ENCODE measurements around the gene TRAF3IP1.

TRAF3IP1 gene

DNA sequence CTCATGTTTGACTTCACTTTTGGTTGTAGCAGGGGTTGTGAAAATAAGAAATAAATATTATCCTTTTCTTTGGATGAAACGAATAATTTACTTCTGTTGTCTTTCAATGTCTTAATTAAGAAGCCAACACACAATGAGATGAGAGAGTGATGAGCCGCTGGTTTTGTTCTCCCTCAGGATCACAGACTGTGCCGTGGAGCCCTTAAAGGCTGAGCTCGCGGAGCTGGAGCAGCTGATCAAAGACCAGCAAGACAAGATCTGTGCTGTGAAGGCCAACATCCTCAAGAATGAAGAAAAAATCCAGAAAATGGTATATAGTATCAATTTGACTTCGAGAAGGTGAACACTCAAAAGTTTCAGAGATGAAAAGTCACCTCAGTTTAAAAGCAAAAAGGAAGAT is 78.3 kb downstream of the TRAF3IP1 start:
- TF ChIP-seq TAF1 (IDR thresholded peaks at IDR 0.05; ENCODE audit: borderline replicate concordance, insufficient read depth, low read length) (no peak), FOXP2 (optimal IDR thresholded peaks at IDR 0.05; ENCODE audit: borderline replicate concordance, extremely low read depth, extremely low read length, insufficient read depth) (no peak), POLR2AphosphoS5 (IDR thresholded peaks at IDR 0.05; ENCODE audit: low read depth, low read length) (no peak), SIN3A (IDR thresholded peaks at IDR 0.05; ENCODE audit: borderline replicate concordance, insufficient read depth, low read length) (no peak)
- TF ChIP-seq, protein P1, sequence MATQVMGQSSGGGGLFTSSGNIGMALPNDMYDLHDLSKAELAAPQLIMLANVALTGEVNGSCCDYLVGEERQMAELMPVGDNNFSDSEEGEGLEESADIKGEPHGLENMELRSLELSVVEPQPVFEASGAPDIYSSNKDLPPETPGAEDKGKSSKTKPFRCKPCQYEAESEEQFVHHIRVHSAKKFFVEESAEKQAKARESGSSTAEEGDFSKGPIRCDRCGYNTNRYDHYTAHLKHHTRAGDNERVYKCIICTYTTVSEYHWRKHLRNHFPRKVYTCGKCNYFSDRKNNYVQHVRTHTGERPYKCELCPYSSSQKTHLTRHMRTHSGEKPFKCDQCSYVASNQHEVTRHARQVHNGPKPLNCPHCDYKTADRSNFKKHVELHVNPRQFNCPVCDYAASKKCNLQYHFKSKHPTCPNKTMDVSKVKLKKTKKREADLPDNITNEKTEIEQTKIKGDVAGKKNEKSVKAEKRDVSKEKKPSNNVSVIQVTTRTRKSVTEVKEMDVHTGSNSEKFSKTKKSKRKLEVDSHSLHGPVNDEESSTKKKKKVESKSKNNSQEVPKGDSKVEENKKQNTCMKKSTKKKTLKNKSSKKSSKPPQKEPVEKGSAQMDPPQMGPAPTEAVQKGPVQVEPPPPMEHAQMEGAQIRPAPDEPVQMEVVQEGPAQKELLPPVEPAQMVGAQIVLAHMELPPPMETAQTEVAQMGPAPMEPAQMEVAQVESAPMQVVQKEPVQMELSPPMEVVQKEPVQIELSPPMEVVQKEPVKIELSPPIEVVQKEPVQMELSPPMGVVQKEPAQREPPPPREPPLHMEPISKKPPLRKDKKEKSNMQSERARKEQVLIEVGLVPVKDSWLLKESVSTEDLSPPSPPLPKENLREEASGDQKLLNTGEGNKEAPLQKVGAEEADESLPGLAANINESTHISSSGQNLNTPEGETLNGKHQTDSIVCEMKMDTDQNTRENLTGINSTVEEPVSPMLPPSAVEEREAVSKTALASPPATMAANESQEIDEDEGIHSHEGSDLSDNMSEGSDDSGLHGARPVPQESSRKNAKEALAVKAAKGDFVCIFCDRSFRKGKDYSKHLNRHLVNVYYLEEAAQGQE (IDR thresholded peaks at IDR 0.05; ENCODE audit: insufficient read depth in 1 of 2, low read depth in 2 of 2, low read length in 2 of 2) = no peak

DNA sequence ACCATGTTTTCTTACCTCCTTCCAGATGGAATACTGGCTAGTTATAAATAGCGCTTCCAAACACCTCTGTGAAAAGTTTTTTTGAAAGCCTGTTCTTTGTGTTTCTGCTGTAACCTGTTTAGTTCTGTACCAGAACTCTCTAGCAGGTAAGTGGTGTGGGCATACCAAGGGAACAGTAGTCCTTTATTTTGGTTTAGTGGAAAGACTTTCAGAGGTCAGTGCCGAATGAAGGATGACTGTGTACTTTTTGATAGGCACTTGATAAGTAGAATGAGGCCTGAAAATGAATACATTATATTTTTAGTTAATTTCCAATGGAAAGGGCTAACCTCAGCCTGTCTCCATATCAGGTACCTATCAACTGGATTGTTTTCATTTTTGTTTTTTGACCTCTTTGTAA is 78.8 kb downstream of the TRAF3IP1 start:
- TF ChIP-seq FOXP2 (optimal IDR thresholded peaks at IDR 0.05; ENCODE audit: borderline replicate concordance, extremely low read depth, extremely low read length, insufficient read depth) (no peak), TAF1 (IDR thresholded peaks at IDR 0.05; ENCODE audit: borderline replicate concordance, insufficient read depth, low read length) (no peak), POLR2AphosphoS5 (IDR thresholded peaks at IDR 0.05; ENCODE audit: low read depth, low read length) (no peak), SIN3A (IDR thresholded peaks at IDR 0.05; ENCODE audit: borderline replicate concordance, insufficient read depth, low read length) (no peak)
- TF ChIP-seq, protein P1 (IDR thresholded peaks at IDR 0.05; ENCODE audit: insufficient read depth in 1 of 2, low read depth in 2 of 2, low read length in 2 of 2) = no peak

DNA sequence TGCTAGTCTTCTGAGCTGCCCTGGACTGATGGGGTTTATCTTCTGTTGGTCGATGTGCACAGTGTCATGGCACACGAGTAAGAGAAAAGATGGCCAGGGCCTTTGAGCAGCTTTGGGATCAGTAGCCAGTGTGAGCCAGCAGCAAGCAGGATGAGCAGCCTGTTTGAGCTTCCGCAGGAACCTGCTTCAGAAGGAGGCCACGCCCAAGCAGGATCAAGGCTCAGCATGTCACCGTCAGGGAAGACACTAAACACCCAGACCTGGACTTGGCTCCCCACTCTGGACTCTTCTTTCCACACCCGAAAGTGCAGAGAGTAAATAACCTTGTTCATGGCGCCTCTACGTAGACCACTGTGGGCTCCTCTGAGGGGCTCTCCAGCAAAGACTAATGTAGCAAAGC is 81.2 kb downstream of the TRAF3IP1 start:
- TF ChIP-seq SIN3A (IDR thresholded peaks at IDR 0.05; ENCODE audit: borderline replicate concordance, insufficient read depth, low read length) (no peak), TAF1 (IDR thresholded peaks at IDR 0.05; ENCODE audit: borderline replicate concordance, insufficient read depth, low read length) (no peak), FOXP2 (optimal IDR thresholded peaks at IDR 0.05; ENCODE audit: borderline replicate concordance, extremely low read depth, extremely low read length, insufficient read depth) (no peak), POLR2AphosphoS5 (IDR thresholded peaks at IDR 0.05; ENCODE audit: low read depth, low read length) (no peak)
- TF ChIP-seq, protein P1 (IDR thresholded peaks at IDR 0.05; ENCODE audit: insufficient read depth in 1 of 2, low read depth in 2 of 2, low read length in 2 of 2) = no peak

DNA sequence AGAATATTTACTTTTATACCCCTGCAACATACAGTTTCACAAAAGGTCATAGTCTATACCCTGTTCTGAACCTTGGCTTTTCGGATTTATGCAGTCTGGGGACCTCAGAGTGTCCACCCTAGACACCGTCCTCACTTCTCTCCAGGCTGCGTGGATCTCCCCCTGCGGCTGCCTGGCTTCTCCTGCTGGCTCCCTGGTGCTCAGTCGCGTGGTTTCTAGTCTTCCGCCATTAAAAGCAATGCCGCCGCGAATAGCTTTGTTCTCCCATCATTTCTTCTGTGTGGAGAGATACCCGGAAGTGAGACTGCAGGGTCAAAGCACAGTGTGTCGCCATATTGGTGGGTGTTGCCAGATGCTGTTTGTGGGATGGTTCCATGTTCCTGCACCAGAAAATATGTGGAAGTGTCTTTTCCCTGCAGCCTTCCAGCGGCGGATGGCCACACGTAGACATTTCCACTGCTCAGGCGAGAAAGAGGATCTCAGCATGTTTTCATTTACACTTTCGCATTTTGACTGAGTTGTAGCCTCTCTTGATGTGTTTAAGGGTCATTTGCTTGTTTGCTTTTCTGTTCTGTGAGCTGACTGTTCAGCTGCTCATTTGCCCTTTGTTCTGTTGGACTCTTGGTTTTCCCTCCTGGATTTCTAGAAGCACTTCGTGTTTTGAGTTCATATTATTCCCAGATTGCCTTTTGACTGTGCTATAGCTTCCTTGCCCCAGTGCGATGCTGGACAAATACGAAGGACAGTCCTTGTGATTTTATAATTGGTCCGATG is 83.5 kb downstream of the TRAF3IP1 start:
- TF ChIP-seq, protein P1 (IDR thresholded peaks at IDR 0.05; ENCODE audit: insufficient read depth in 1 of 2, low read depth in 2 of 2, low read length in 2 of 2) = no peak
- TF ChIP-seq POLR2AphosphoS5 (IDR thresholded peaks at IDR 0.05; ENCODE audit: low read depth, low read length) (no peak), SIN3A (IDR thresholded peaks at IDR 0.05; ENCODE audit: borderline replicate concordance, insufficient read depth, low read length) (no peak), TAF1 (IDR thresholded peaks at IDR 0.05; ENCODE audit: borderline replicate concordance, insufficient read depth, low read length) (no peak), FOXP2 (optimal IDR thresholded peaks at IDR 0.05; ENCODE audit: borderline replicate concordance, extremely low read depth, extremely low read length, insufficient read depth) (no peak)

All from PFSK-1 (cell line).